IPS-11a (cell line): Measurements from ENCODE around the gene PDE3B.
"Not testable (repeated sequence)": the region's sequence is repeated elsewhere in the genome, so short reads cannot be mapped to it uniquely, and the experiment has no call there.

Experiments used
- H3K4me3 ChIP-seq: one replicate; pipeline ENCODE4 v1.5.1; 2013; ENCODE audit warnings: low read depth, low read length, control low read depth

The PDE3B gene

GRCh38 chr11:14793546-14793945 is 149.9 kb downstream of the PDE3B start:
- H3K4me3 ChIP-seq = no peak overlapping the region

GRCh38 chr11:14796028-14796427 is 152.4 kb downstream of the PDE3B start:
- not testable (repeated sequence) for H3K4me3 ChIP-seq

- H3K4me3 ChIP-seq = no peak overlapping the region
These were observed 160.2 kb downstream of the PDE3B start for GRCh38 chr11:14803846-14804245.

GRCh38 chr11:14809466-14809865 is 165.9 kb downstream of the PDE3B start:
- no peak overlapping the region for H3K4me3 ChIP-seq

GRCh38 chr11:14812757-14813156 is 169.2 kb downstream of the PDE3B start:
- no peak overlapping the region for H3K4me3 ChIP-seq

- no peak overlapping the region for H3K4me3 ChIP-seq
These were observed 169.9 kb downstream of the PDE3B start for GRCh38 chr11:14813516-14813915.

- no peak overlapping the region for H3K4me3 ChIP-seq
These were observed 175.2 kb downstream of the PDE3B start for GRCh38 chr11:14818779-14819178.

- H3K4me3 ChIP-seq = no peak overlapping the region
These were observed 176.0 kb downstream of the PDE3B start for GRCh38 chr11:14819596-14819995.

- H3K4me3 ChIP-seq = no peak overlapping the region
These were observed 177.4 kb downstream of the PDE3B start for GRCh38 chr11:14821031-14821430.

- no peak overlapping the region for H3K4me3 ChIP-seq
These were observed 183.0 kb downstream of the PDE3B start for GRCh38 chr11:14826600-14826999.

- no peak overlapping the region for H3K4me3 ChIP-seq
These were observed 192.2 kb downstream of the PDE3B start for GRCh38 chr11:14835496-14836492.

GRCh38 chr11:14842002-14842401 is 198.4 kb downstream of the PDE3B start:
- no peak overlapping the region for H3K4me3 ChIP-seq

- no peak overlapping the region for H3K4me3 ChIP-seq
These were observed 209.1 kb downstream of the PDE3B start for GRCh38 chr11:14852571-14853177.

GRCh38 chr11:14854057-14854456 is 210.5 kb downstream of the PDE3B start:
- no peak overlapping the region for H3K4me3 ChIP-seq

- H3K4me3 ChIP-seq = no peak overlapping the region
These were observed 212.3 kb downstream of the PDE3B start for GRCh38 chr11:14855890-14856289.

- H3K4me3 ChIP-seq = no peak overlapping the region
These were observed 214.0 kb downstream of the PDE3B start for GRCh38 chr11:14857621-14858020.

- no peak overlapping the region for H3K4me3 ChIP-seq
These were observed 214.8 kb downstream of the PDE3B start for GRCh38 chr11:14858404-14858803.

GRCh38 chr11:14860511-14860910 is 216.9 kb downstream of the PDE3B start:
- no peak overlapping the region for H3K4me3 ChIP-seq

- no peak overlapping the region for H3K4me3 ChIP-seq
These were observed 218.1 kb downstream of the PDE3B start for GRCh38 chr11:14861680-14862079.

GRCh38 chr11:14863775-14864174 is 220.2 kb downstream of the PDE3B start:
- H3K4me3 ChIP-seq = not testable (repeated sequence)

- H3K4me3 ChIP-seq = no peak overlapping the region
These were observed 228.4 kb downstream of the PDE3B start for GRCh38 chr11:14872032-14872431.

- H3K4me3 ChIP-seq = no peak overlapping the region
These were observed 230.0 kb downstream of the PDE3B start for GRCh38 chr11:14873632-14874031.
